Stimulated activated CD4-positive, alpha-beta T cell treated with anti-CD3 and anti-CD28 coated beads, Interleukin-4, amount 100 ng/mL, for 4 hours (primary cell): ENCODE data around the gene ZNF329.

Source experiments
- DNase-seq, 2 experiments: peaks; one replicate each; pipeline ENCODE4 v3.0.0-alpha.2; 2020

The ZNF329 gene

GRCh38 chr19:58117841-58118575 is 32.6 kb downstream of the ZNF329 start:
- DNase-seq = no peak

- DNase-seq = no peak
These were observed 42.1 kb downstream of the ZNF329 start for GRCh38 chr19:58108546-58108817.

GRCh38 chr19:58107778-58108545 is 42.6 kb downstream of the ZNF329 start:
- DNase-seq = no peak

GRCh38 chr19:58098682-58098998 is 51.9 kb downstream of the ZNF329 start:
- DNase-seq = no peak

- DNase-seq = peak; percentile 91 to 97
These were observed 52.6 kb downstream of the ZNF329 start, which contains the start of gene ZSCAN18 for GRCh38 chr19:58097781-58098681. TSS of gene ZSCAN18 (minus strand) at chr19:58098231. CDS start at chr19:58090267, 7,964 bp downstream.

GRCh38 chr19:58097349-58097748 is 53.2 kb downstream of the ZNF329 start:
- no peak for DNase-seq

- no peak for DNase-seq
These were observed 53.7 kb downstream of the ZNF329 start for GRCh38 chr19:58096884-58097283.

GRCh38 chr19:58095328-58095727 is 55.3 kb downstream of the ZNF329 start:
- no peak for DNase-seq

- no peak for DNase-seq
These were observed 57.5 kb downstream of the ZNF329 start for GRCh38 chr19:58093071-58093470.

- DNase-seq = no peak
These were observed 59.2 kb downstream of the ZNF329 start for GRCh38 chr19:58091251-58091995.

- no peak for DNase-seq
These were observed 60.7 kb downstream of the ZNF329 start for GRCh38 chr19:58089846-58090245.

- no peak for DNase-seq
These were observed 62.0 kb downstream of the ZNF329 start for GRCh38 chr19:58088521-58089052.

GRCh38 chr19:58086825-58087710 is 63.5 kb downstream of the ZNF329 start:
- DNase-seq = no peak

GRCh38 chr19:58085348-58085875 is 65.2 kb downstream of the ZNF329 start:
- DNase-seq = no peak

- no peak for DNase-seq
These were observed 65.8 kb downstream of the ZNF329 start for GRCh38 chr19:58084596-58085347.

GRCh38 chr19:58083021-58083420 is 67.6 kb downstream of the ZNF329 start:
- DNase-seq = no peak

- no peak for DNase-seq
These were observed 70.8 kb downstream of the ZNF329 start for GRCh38 chr19:58079792-58080191.
